ENCODE data around the gene SLC7A8. TPM values are rescaled to one million over a fixed set of nuclear protein-coding genes. Genes with fewer than 3 reads are reported as not detected.

SLC7A8 gene
- total and polyA plus RNA-seq, 2 of the 4 experiments (the other 2 are of a cell fraction), result 0.31 TPM; not detected in 1

GRCh38 chr14:23164949-23165348, 18.5 kb downstream of the SLC7A8 start:
- H4K20me1 ChIP-seq (ENCODE audit: insufficient read depth, low read length), result no peaks in the 10 kb centered on the region
- no peak overlapping the region for H2AK5ac ChIP-seq (ENCODE audit: low read depth, low read length)
- no peaks in the 10 kb centered on the region for H3K79me1 ChIP-seq (ENCODE audit: low read depth in 1 of 2, low read length in 2 of 2)
- H4K8ac ChIP-seq (ENCODE audit: low read depth in 2 of 2, low read length in 2 of 2), result no peak overlapping the region
- H2BK120ac ChIP-seq (ENCODE audit: low read depth, low read length), result no peak overlapping the region
- H3K23ac ChIP-seq (ENCODE audit: low read depth, low read length), result no peak overlapping the region
- H2BK20ac ChIP-seq (ENCODE audit: low read depth, low read length), result no peak overlapping the region
- intact Hi-C loops (cut with micrococcal nuclease), result no loop called here
- ChIA-PET POLR2A (ENCODE audit: unreplicated experiment) (no interaction called here), CTCF (no interaction called here)
- H3K9ac ChIP-seq (ENCODE audit: low read depth, low read length), result no peak overlapping the region
- dilution Hi-C loops (cut with HindIII; ENCODE audit: low sequenced_read_pairs, unreplicated experiment), result no loop called here
- peaks cover 35% of the 10 kb centered on the region for H3K27me3 ChIP-seq (ENCODE audit: control insufficient read depth, insufficient read depth, low read length)
- DNase-seq, result no peak
- no peak overlapping the region for H2BK15ac ChIP-seq (ENCODE audit: low read depth, low read length)
- H3K9me3 ChIP-seq (ENCODE audit: control insufficient read depth, insufficient read depth, low read length), result no peaks in the 10 kb centered on the region
- H3K56ac ChIP-seq (ENCODE audit: extremely low read depth, insufficient read depth, low read length), result no peak overlapping the region
- BruUV-seq (replicated peaks), result no TSS peak
- H2BK5ac ChIP-seq (ENCODE audit: low read depth, low read length, poor library complexity, severe bottlenecking), result no peak overlapping the region
- no peaks in the 10 kb centered on the region for H3K9me1 ChIP-seq (ENCODE audit: insufficient read depth, low read length)
- no peak overlapping the region for H3K4me3 ChIP-seq (ENCODE audit: insufficient read depth, low read depth, low read length)
- in situ Hi-C loops (cut with MboI; ENCODE audit: low sequenced_read_pairs), result no loop called here
- no peak overlapping the region for H4K5ac ChIP-seq (ENCODE audit: low read depth, low read length)
- no peak overlapping the region for H3K14ac ChIP-seq (replicated peaks; ENCODE audit: low read depth, low read length)
- no peak overlapping the region for H4K91ac ChIP-seq (ENCODE audit: insufficient read depth, low read depth, low read length)
- no peak overlapping the region for H3K4me2 ChIP-seq (ENCODE audit: low read depth, low read length)
- ATAC-seq (ENCODE audit: low read depth), result no peak
- H2AK9ac ChIP-seq (replicated peaks; ENCODE audit: low read depth, low read length, poor library complexity), result no peak overlapping the region
- no peaks in the 10 kb centered on the region for H3K36me3 ChIP-seq (ENCODE audit: control insufficient read depth, insufficient read depth, low read length)
- H2AFZ ChIP-seq (replicated peaks; ENCODE audit: low read length, poor library complexity), result no peak overlapping the region
- H3K18ac ChIP-seq (ENCODE audit: low read depth, low read length), result no peak overlapping the region
- TF ChIP-seq, protein P1, sequence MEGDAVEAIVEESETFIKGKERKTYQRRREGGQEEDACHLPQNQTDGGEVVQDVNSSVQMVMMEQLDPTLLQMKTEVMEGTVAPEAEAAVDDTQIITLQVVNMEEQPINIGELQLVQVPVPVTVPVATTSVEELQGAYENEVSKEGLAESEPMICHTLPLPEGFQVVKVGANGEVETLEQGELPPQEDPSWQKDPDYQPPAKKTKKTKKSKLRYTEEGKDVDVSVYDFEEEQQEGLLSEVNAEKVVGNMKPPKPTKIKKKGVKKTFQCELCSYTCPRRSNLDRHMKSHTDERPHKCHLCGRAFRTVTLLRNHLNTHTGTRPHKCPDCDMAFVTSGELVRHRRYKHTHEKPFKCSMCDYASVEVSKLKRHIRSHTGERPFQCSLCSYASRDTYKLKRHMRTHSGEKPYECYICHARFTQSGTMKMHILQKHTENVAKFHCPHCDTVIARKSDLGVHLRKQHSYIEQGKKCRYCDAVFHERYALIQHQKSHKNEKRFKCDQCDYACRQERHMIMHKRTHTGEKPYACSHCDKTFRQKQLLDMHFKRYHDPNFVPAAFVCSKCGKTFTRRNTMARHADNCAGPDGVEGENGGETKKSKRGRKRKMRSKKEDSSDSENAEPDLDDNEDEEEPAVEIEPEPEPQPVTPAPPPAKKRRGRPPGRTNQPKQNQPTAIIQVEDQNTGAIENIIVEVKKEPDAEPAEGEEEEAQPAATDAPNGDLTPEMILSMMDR (conservative IDR thresholded peaks at IDR 0.05; ENCODE audit: low read depth, low read length), result no peak
- TF ChIP-seq SMC3 (IDR thresholded peaks at IDR 0.05; ENCODE audit: low read depth, low read length) (no peak), RAD21 (IDR thresholded peaks at IDR 0.05; ENCODE audit: low read length) (no peak), NFE2L2 (IDR thresholded peaks at IDR 0.05; ENCODE audit: low read depth, low read length) (no peak), CEBPB (IDR thresholded peaks at IDR 0.05; ENCODE audit: low read depth, low read length) (no peak)
- no CpG with 5 or more reads among the region's 5 CpGs for WGBS, 2 experiments (ENCODE audit: extremely low coverage in 2 of 2, insufficient read length in 1 of 2)
- no peak overlapping the region for H3K4ac ChIP-seq (ENCODE audit: low read depth, low read length)
- H3K4me1 ChIP-seq (ENCODE audit: control insufficient read depth, insufficient read depth, low read length), result peaks cover 3% of the 10 kb centered on the region; the same call in 1 of the 2 replicates
- H3K27ac ChIP-seq (ENCODE audit: insufficient read depth, low read length), result no peak overlapping the region

All from IMR-90 (cell line).